B cell (primary cell): ENCODE measurements around the gene ZNF808. TPM values are rescaled to one million over a fixed set of nuclear protein-coding genes. Genes with fewer than 3 reads are reported as not detected.
"Not testable (repeated sequence)": the region's sequence is repeated elsewhere in the genome, so short reads cannot be mapped to it uniquely, and the experiment has no call there.

Experiments
- ATAC-seq: fragments of 200-7000 bp; cut with Tn5 transposase; one replicate; pipeline ENCODE4 v1.10.0; 2021; ENCODE audit warnings: low read depth, mild to moderate bottlenecking, moderate number of reproducible peaks, moderate library complexity
- CTCF ChIA-PET: fragments of 350-600 bp; sonication (Branson Sonifier 250); formaldehyde crosslinking; loops from one replicate; lab custom pipeline; 2021; ENCODE audit warnings: antibody characterized with exemption, inconsistent platforms; lab: Charles Lee
- POLR2A ChIA-PET: fragments of 350-600 bp; sonication (Branson Sonifier 250); formaldehyde crosslinking; loops from one replicate; lab custom pipeline; 2021; ENCODE audit warnings: antibody characterized with exemption; lab: Charles Lee
- DNase-seq: peaks from one replicate; pipeline ENCODE4 v3.0.0; 2013
- H2AFZ ChIP-seq: 2 replicates; pipeline ENCODE4 v1.6.1; 2012; ENCODE audit warnings: mild to moderate bottlenecking, low read depth, low read length; ENCODE audit not compliant: insufficient read depth, poor library complexity, severe bottlenecking
- H3K27ac ChIP-seq, 2 donors: 1 replicate in 1 of 2; 2 replicates in 1 of 2; pipeline ENCODE4 v1.5.1; 2012 to 2013; ENCODE audit warnings: low read length in 2 of 2, mild to moderate bottlenecking in 2 of 2, moderate library complexity in 1 of 2
- H3K27me3 ChIP-seq, 4 experiments: fragments of 200-600 bp in 1 of 4; sonication (generic) in 1 of 4; replicated peaks in 1 of 4; 1 replicate in 2 of 4; 2 replicates in 2 of 4; pipeline versions ENCODE4 v1.6.1 to v1.7.0; 2013 to 2016; ENCODE audit warnings: low read length in 3 of 4, mild to moderate bottlenecking in 2 of 4, mixed read lengths in 1 of 4, moderate library complexity in 1 of 4; ENCODE audit not compliant: insufficient read depth in 4 of 4, control insufficient read depth in 3 of 4; ENCODE audit errors: control extremely low read depth in 1 of 4
- H3K36me3 ChIP-seq, 2 experiments: replicated peaks in 1 of 2; 1 replicate in 1 of 2; 2 replicates in 1 of 2; pipeline versions ENCODE4 v1.6.1 to v1.7.1; 2013; ENCODE audit warnings: low read length in 1 of 2; ENCODE audit not compliant: insufficient read depth in 2 of 2, control insufficient read depth in 1 of 2; ENCODE audit errors: control extremely low read depth in 1 of 2, extremely low read depth in 1 of 2
- H3K4me1 ChIP-seq, 2 donors: fragments of 200-600 bp in 1 of 2; sonication (generic) in 1 of 2; 1 replicate in 1 of 2; 2 replicates in 1 of 2; pipeline versions ENCODE4 v1.5.1 to v1.6.1; 2013 to 2017; ENCODE audit warnings: low read length in 2 of 2; ENCODE audit not compliant: control insufficient read depth in 2 of 2, insufficient read depth in 2 of 2
- H3K4me2 ChIP-seq: replicated peaks from 2 replicates; pipeline ENCODE3; 2012; ENCODE audit warnings: mild to moderate bottlenecking, low read depth, low read length; ENCODE audit not compliant: poor library complexity, severe bottlenecking
- H3K4me3 ChIP-seq, 5 experiments: fragments of 200-600 bp in 1 of 5; sonication (generic) in 1 of 5; 1 replicate in 3 of 5; 2 replicates in 2 of 5; pipeline versions ENCODE4 v1.5.1 to v1.7.0; 2011 to 2016; ENCODE audit warnings: low read length in 4 of 5, mild to moderate bottlenecking in 4 of 5, low read depth in 2 of 5, control low read depth in 1 of 5, moderate library complexity in 1 of 5; ENCODE audit not compliant: insufficient read depth in 1 of 5; ENCODE audit errors: control extremely low read depth in 1 of 5, extremely low read depth in 1 of 5
- H3K79me2 ChIP-seq: fragments of 200-600 bp; sonication (generic); one replicate; pipeline ENCODE4 v1.6.0; 2016; ENCODE audit warnings: low read length; ENCODE audit not compliant: control insufficient read depth, insufficient read depth
- H3K9ac ChIP-seq: fragments of 200-600 bp; sonication (generic); 2 replicates; pipeline ENCODE4 v1.6.1; 2017; ENCODE audit warnings: mild to moderate bottlenecking, low read length, moderate library complexity
- H3K9me3 ChIP-seq, 3 donors: one replicate each; pipeline versions ENCODE4 v1.6.1 to v1.7.1; 2013; ENCODE audit warnings: low read length in 2 of 3; ENCODE audit not compliant: control insufficient read depth in 2 of 3, insufficient read depth in 1 of 3; ENCODE audit errors: control extremely low read depth in 1 of 3
- H4K20me1 ChIP-seq: 2 replicates; pipeline ENCODE4 v1.6.0; 2012; ENCODE audit warnings: mild to moderate bottlenecking, low read length; ENCODE audit not compliant: insufficient read depth, control insufficient read depth, poor library complexity, severe bottlenecking
- H3K27ac Mint-ChIP-seq: one replicate; pipeline ENCODE4 v1.8.0; 2021; ENCODE audit warnings: mixed read lengths
- H3K27me3 Mint-ChIP-seq: one replicate; pipeline ENCODE4 v1.8.0; 2021; ENCODE audit warnings: mixed read lengths
- H3K4me1 Mint-ChIP-seq: one replicate; pipeline ENCODE4 v1.8.0; 2021; ENCODE audit warnings: mixed read lengths
- H3K4me3 Mint-ChIP-seq: one replicate; pipeline ENCODE4 v1.8.0; 2021; ENCODE audit warnings: mixed read lengths
- H3K9me3 Mint-ChIP-seq: one replicate; pipeline ENCODE4 v1.8.0; 2022; ENCODE audit warnings: mixed read lengths; ENCODE audit not compliant: insufficient read depth
- EZH2 ChIP-seq: IDR thresholded peaks from 2 replicates; pipeline ENCODE4 v1.6.1; 2012; ENCODE audit warnings: borderline replicate concordance, low read depth, mild to moderate bottlenecking, moderate library complexity, low read length; ENCODE audit not compliant: insufficient read depth, poor library complexity, severe bottlenecking
- WGBS: methylation state at CpG from one replicate; pipeline ENCODE4 v1.1.5; 2013; ENCODE audit warnings: missing lambda C conversion rate; ENCODE audit not compliant: insufficient coverage; 5-methylcytosine and 5-hydroxymethylcytosine counted together
- intact Hi-C: fragments of 100-400 bp; cut with micrococcal nuclease; formaldehyde crosslinking; loops from one replicate; pipeline ENCODE4 v1.10.0; 2022
- polyA plus RNA-seq: library from polyadenylated mRNA; depleted of rRNA; stranded (reverse); fragments of >200 nt; gene quantifications from 2 replicates; pipeline ENCODE4 v1.2.3, GENCODE V29; 2012
- total RNA-seq, 2 donors: library from RNA; stranded (reverse); fragments of 120-200 nt in 1 of 2; gene quantifications; 1 replicate in 1 of 2; 2 replicates in 1 of 2; pipeline versions ENCODE4 v1.2.3 to v1.2.4, GENCODE V29; 2013 to 2022
- TF ChIP-seq, protein P1 (sequence below): fragments of 200-600 bp; IDR thresholded peaks from one replicate; pipeline ENCODE4 v1.8.0; 2022; ENCODE audit warnings: antibody characterized with exemption, mild to moderate bottlenecking

The ZNF808 gene
- total and polyA plus RNA-seq, 2 donors (not counting 1 experiment from before 2014, with no cell fraction given) = 8.8 to 56.0 TPM

DNA sequence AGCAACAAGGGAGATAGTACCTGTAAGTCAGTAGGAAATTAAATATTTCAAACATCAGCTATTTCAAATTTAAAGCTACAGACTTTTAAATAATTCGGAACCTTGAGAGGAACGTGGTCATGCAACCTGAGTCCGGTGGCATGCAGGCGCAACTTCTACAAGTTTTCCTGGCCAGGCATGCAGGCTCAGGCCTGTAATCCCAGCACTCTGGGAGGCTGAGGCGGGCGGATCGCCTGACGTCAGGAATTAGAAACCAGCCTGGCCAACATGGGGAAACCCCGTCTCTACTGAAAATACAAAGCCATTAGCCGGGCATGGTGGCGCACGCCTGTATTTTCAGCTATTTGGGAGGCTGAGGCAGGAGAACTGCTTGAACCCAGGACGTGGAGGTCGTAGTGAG, 40.5 kb downstream of the ZNF808 start:
- TF ChIP-seq EZH2 = no peak
- TF ChIP-seq, protein P1, sequence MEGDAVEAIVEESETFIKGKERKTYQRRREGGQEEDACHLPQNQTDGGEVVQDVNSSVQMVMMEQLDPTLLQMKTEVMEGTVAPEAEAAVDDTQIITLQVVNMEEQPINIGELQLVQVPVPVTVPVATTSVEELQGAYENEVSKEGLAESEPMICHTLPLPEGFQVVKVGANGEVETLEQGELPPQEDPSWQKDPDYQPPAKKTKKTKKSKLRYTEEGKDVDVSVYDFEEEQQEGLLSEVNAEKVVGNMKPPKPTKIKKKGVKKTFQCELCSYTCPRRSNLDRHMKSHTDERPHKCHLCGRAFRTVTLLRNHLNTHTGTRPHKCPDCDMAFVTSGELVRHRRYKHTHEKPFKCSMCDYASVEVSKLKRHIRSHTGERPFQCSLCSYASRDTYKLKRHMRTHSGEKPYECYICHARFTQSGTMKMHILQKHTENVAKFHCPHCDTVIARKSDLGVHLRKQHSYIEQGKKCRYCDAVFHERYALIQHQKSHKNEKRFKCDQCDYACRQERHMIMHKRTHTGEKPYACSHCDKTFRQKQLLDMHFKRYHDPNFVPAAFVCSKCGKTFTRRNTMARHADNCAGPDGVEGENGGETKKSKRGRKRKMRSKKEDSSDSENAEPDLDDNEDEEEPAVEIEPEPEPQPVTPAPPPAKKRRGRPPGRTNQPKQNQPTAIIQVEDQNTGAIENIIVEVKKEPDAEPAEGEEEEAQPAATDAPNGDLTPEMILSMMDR = no peak
- H3K9me3 Mint-ChIP-seq = peaks cover 6% of the 10 kb centered on the region
- no peaks in the 10 kb centered on the region for H4K20me1 ChIP-seq
- ChIA-PET CTCF (no interaction called here), POLR2A (no interaction called here)
- DNase-seq (no peak), ATAC-seq (no peak)
- H3K9me3 ChIP-seq = peaks cover 3 to 52% (median 18%) of the 10 kb centered on the region in 3 donors
- no peak overlapping the region for H3K27ac Mint-ChIP-seq
- peaks cover 3 to 10% of the 10 kb centered on the region in 2 experiments for H3K36me3 ChIP-seq
- no peak overlapping the region for H3K9ac ChIP-seq
- peaks cover 35% of the 10 kb centered on the region for H3K79me2 ChIP-seq
- H3K4me1 Mint-ChIP-seq = peaks cover 28% of the 10 kb centered on the region
- no peak overlapping the region for H2AFZ ChIP-seq
- H3K4me3 Mint-ChIP-seq = no peak overlapping the region
- no peak overlapping the region for H3K27ac ChIP-seq
- H3K4me1 ChIP-seq = peaks cover 11 to 14% of the 10 kb centered on the region in 2 donors
- 99% methylated on average over 11 of the region's 14 CpGs for WGBS
- intact Hi-C loops = no loop called here
- no peak overlapping the region for H3K4me3 ChIP-seq
- no peaks in the 10 kb centered on the region for H3K27me3 Mint-ChIP-seq
- no peaks in the 10 kb centered on the region for H3K27me3 ChIP-seq
- H3K4me2 ChIP-seq = no peak overlapping the region

DNA sequence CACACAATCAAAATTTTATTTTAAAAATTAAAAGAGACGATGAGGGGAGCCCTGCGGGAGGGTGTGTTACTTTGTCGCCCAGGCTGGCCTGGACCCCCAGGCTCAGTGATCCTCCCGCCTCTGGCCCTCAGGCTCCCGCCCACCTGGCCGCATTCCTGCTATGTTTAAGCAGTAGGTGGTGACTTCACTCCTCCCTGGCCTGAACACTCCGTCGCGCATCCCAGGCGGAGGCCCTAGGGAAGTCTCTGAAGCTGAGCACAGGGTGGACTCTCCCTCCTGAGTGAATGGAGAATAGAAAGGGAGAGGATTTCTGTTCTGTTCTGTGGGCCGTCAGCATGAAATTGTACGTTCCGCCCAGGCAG, 42.2 kb downstream of the ZNF808 start:
- Histone ChIP-seq H3K79me2 (peaks cover 48% of the 10 kb centered on the region), H3K36me3 (peaks cover 3 to 24% of the 10 kb centered on the region in 2 experiments), H3K4me2 (peak overlapping the region; percentile 99), H3K27ac (peak overlapping the region; percentile 18 to 33), H3K9ac (peak overlapping the region; percentile 87), H2AFZ (peak overlapping the region; percentile 89), H3K4me3 (peak overlapping the region; percentile 41 to 98 (median 92)), H3K9me3 (peaks cover 1 to 42% (median 5%) of the 10 kb centered on the region in 3 donors), H3K4me1 (peaks cover 11 to 14% of the 10 kb centered on the region in 2 donors)
- POLR2A ChIA-PET, H3K27me3 Mint-ChIP-seq, H4K20me1 ChIP-seq, H3K27me3 ChIP-seq, intact Hi-C loops, H3K9me3 Mint-ChIP-seq, DNase-seq, CTCF ChIA-PET: not testable (repeated sequence)
- Mint-ChIP-seq H3K4me3 (peak overlapping the region; percentile 87), H3K4me1 (peaks cover 33% of the 10 kb centered on the region), H3K27ac (peak overlapping the region; percentile 82)
- peak; percentile 2 for ATAC-seq
- WGBS = 25% methylated on average over 4 of the region's 13 CpGs
